SK-N-SH (cell line): ENCODE data around the gene CLCN3. TPM values are rescaled to one million over a fixed set of nuclear protein-coding genes. Genes with fewer than 3 reads are reported as not detected.

Experiments used
- CTCF ChIA-PET: fragments of 300-600, 350-600 bp; formaldehyde crosslinking; extraction: SDS; loops from one replicate; lab custom pipeline; 2021; lab: Yijun Ruan, JAX
- POLR2A ChIA-PET: fragments of 350-600 bp; sonication (Branson Sonifier 250); formaldehyde crosslinking; extraction: SDS; loops from one replicate; lab custom pipeline; 2020; ENCODE audit warnings: antibody characterized with exemption, inconsistent platforms; lab: Yijun Ruan, JAX
- DNase-seq: peaks from one replicate; pipeline ENCODE4 v3.0.0; 2012
- H2AFZ ChIP-seq: fragments of 200-600 bp; sonication (generic); 2 replicates; pipeline ENCODE4 v1.8.1; 2016; ENCODE audit warnings: antibody characterized with exemption, mild to moderate bottlenecking, low read depth
- H3F3A ChIP-seq: fragments of 200-600 bp; sonication (generic); replicated peaks from 2 replicates; pipeline ENCODE3; 2016; ENCODE audit warnings: antibody characterized with exemption, mild to moderate bottlenecking; ENCODE audit not compliant: insufficient read depth
- H3K27ac ChIP-seq, 2 experiments: fragments of 200-500 bp in 1 of 2; fragments of 200-600 bp in 1 of 2; sonication (Bioruptor generic) in 1 of 2; sonication (generic), shearing (Covaris generic) in 1 of 2; 2 replicates each; pipeline versions ENCODE4 v1.5.1 to v1.6.1; 2014 to 2016; ENCODE audit warnings: low read depth in 2 of 2, inconsistent platforms in 1 of 2, low read length in 1 of 2, mild to moderate bottlenecking in 1 of 2, mixed read lengths in 1 of 2
- H3K27me3 ChIP-seq: fragments of 200-600 bp; sonication (generic), shearing (Covaris generic); 2 replicates; pipeline ENCODE4 v1.6.1; 2016; ENCODE audit warnings: mixed run types; ENCODE audit not compliant: insufficient read depth
- H3K36me3 ChIP-seq, 2 experiments: fragments of 200-500 bp in 1 of 2; fragments of 200-600 bp in 1 of 2; sonication (Bioruptor generic) in 1 of 2; sonication (generic) in 1 of 2; replicated peaks in 1 of 2; 2 replicates each; pipeline versions ENCODE3 to v1.5.1; 2014 to 2016; ENCODE audit warnings: low read length in 1 of 2, mild to moderate bottlenecking in 1 of 2; ENCODE audit not compliant: insufficient read depth in 2 of 2, control insufficient read depth in 1 of 2
- H3K4me1 ChIP-seq, 2 experiments: fragments of 200-500 bp in 1 of 2; fragments of 200-600 bp in 1 of 2; sonication (Bioruptor generic) in 1 of 2; sonication (generic), shearing (Covaris generic) in 1 of 2; 2 replicates each; pipeline versions ENCODE4 v1.5.1 to v1.6.1; 2014 to 2016; ENCODE audit warnings: low read depth in 1 of 2, low read length in 1 of 2, mixed run types in 1 of 2; ENCODE audit not compliant: insufficient read depth in 2 of 2, control insufficient read depth in 1 of 2
- H3K4me2 ChIP-seq: fragments of 200-600 bp; sonication (generic), shearing (Covaris generic); 2 replicates; pipeline ENCODE4 v1.6.1; 2017; ENCODE audit warnings: mixed run types
- H3K4me3 ChIP-seq, 2 experiments: fragments of 200-500 bp in 1 of 2; fragments of 200-600 bp in 1 of 2; sonication (Bioruptor generic) in 1 of 2; sonication (generic), shearing (Covaris generic) in 1 of 2; 2 replicates each; pipeline versions ENCODE4 v1.5.1 to v1.8.1; 2014 to 2016; ENCODE audit warnings: low read depth in 2 of 2, inconsistent platforms in 1 of 2, low read length in 1 of 2, mild to moderate bottlenecking in 1 of 2, mixed read lengths in 1 of 2, moderate library complexity in 1 of 2
- H3K79me2 ChIP-seq: fragments of 200-600 bp; sonication (generic); 2 replicates; pipeline ENCODE4 v1.8.1; 2017; ENCODE audit warnings: mild to moderate bottlenecking; ENCODE audit not compliant: insufficient read depth
- H3K9ac ChIP-seq: fragments of 200-600 bp; sonication (generic); 2 replicates; pipeline ENCODE4 v1.6.1; 2017; ENCODE audit warnings: mixed run types
- H3K9me2 ChIP-seq: fragments of 200-600 bp; sonication (generic); 2 replicates; pipeline ENCODE4 v1.6.1; 2017; ENCODE audit warnings: mixed run types
- H3K9me3 ChIP-seq: fragments of 200-600 bp; sonication (generic); 2 replicates; pipeline ENCODE4 v1.6.1; 2017; ENCODE audit warnings: mixed run types, mild to moderate bottlenecking, moderate library complexity
- H4K20me1 ChIP-seq: fragments of 200-600 bp; sonication (generic); 2 replicates; pipeline ENCODE4 v1.6.1; 2017; ENCODE audit warnings: mild to moderate bottlenecking, mixed run types; ENCODE audit not compliant: insufficient read depth
- FOSL2 ChIP-seq: IDR thresholded peaks from 2 replicates; pipeline ENCODE4 v1.4.0; 2012; ENCODE audit warnings: low read depth, mild to moderate bottlenecking, moderate library complexity, borderline replicate concordance
- FOXJ3 ChIP-seq: sonication (generic); formaldehyde crosslinking; IDR thresholded peaks from 2 replicates; pipeline ENCODE4 v1.5.1; 2020; ENCODE audit warnings: mild to moderate bottlenecking, missing genetic modification reagents
- GABPA ChIP-seq: IDR thresholded peaks from 2 replicates; pipeline ENCODE4 v1.4.0; 2012; ENCODE audit warnings: low read depth, mild to moderate bottlenecking
- NFIC ChIP-seq: IDR thresholded peaks from 2 replicates; pipeline ENCODE4 v1.4.0; 2012; ENCODE audit warnings: borderline replicate concordance
- POLR2AphosphoS5 ChIP-seq: IDR thresholded peaks from 2 replicates; pipeline ENCODE4 v1.6.1; 2012; ENCODE audit warnings: low read depth, low read length
- REST ChIP-seq: IDR thresholded peaks from 2 replicates; pipeline ENCODE4 v1.6.1; 2012; ENCODE audit warnings: mild to moderate bottlenecking, low read depth, low read length, moderate library complexity
- SIN3A ChIP-seq: IDR thresholded peaks from 2 replicates; pipeline ENCODE4 v1.6.1; 2012; ENCODE audit warnings: low read depth, mild to moderate bottlenecking, low read length, moderate library complexity, borderline replicate concordance
- TCF12 ChIP-seq: IDR thresholded peaks from 2 replicates; pipeline ENCODE4 v1.4.0; 2012
- USF1 ChIP-seq: IDR thresholded peaks from 2 replicates; pipeline ENCODE4 v1.4.0; 2012; ENCODE audit warnings: low read depth, borderline replicate concordance
- USF2 ChIP-seq: fragments of 150-350 bp; IDR thresholded peaks from 2 replicates; pipeline ENCODE4 v1.6.1; 2017; ENCODE audit warnings: antibody characterized with exemption, low read length, low read depth, borderline replicate concordance
- YY1 ChIP-seq: IDR thresholded peaks from 2 replicates; pipeline ENCODE4 v1.4.0; 2012; ENCODE audit warnings: low read depth, mild to moderate bottlenecking
- ZBTB33 ChIP-seq: IDR thresholded peaks from 2 replicates; pipeline ENCODE4 v1.4.0; 2012; ENCODE audit warnings: low read depth, borderline replicate concordance
- WGBS: methylation state at CpG from one replicate; pipeline ENCODE4 v1.1.6; 2017; ENCODE audit warnings: low lambda C conversion rate; 5-methylcytosine and 5-hydroxymethylcytosine counted together
- polyA plus RNA-seq, 3 experiments: library from polyadenylated mRNA; depleted of rRNA; stranded (reverse); fragments of >200 nt; gene quantifications; 2 replicates each; pipeline ENCODE4 v1.2.3, GENCODE V29; 2012

The CLCN3 gene
- polyA plus RNA-seq, 1 of the 3 experiments (the other 2 are of a cell fraction): 11.8 TPM

GRCh38 chr4:169655401-169655800 is 35.0 kb downstream of the CLCN3 start (continued):
- TF ChIP-seq USF2: no peak

GRCh38 chr4:169657470-169658107 is 37.2 kb downstream of the CLCN3 start:
- CTCF ChIA-PET: interaction anchor here (0.6 kb wide), 2 partner anchors 49 to 50 kb away, joined by 3 read pairs; no protein-coding TSS in a partner anchor
- H3K4me2 ChIP-seq: no peak overlapping the region
- no peak overlapping the region for H3K27ac ChIP-seq

More at GRCh38 chr4:169657470-169658107, 37.2 kb downstream of the CLCN3 start:
- 100% methylated on average over 3 of the region's 3 CpGs for WGBS
- Histone ChIP-seq H3K36me3 (peaks cover 0 to 3% of the 10 kb centered on the region in 2 experiments), H4K20me1 (no peaks in the 10 kb centered on the region), H3K79me2 (peaks cover 76% of the 10 kb centered on the region), H3K4me1 (peaks cover 13 to 20% of the 10 kb centered on the region in 2 experiments; a peak in 2 of 4 replicates), H3F3A (peaks cover 36% of the 10 kb centered on the region), H3K27me3 (no peaks in the 10 kb centered on the region), H3K9me2 (no peaks in the 10 kb centered on the region), H3K4me3 (no peak overlapping the region), H3K9me3 (no peaks in the 10 kb centered on the region), H3K9ac (no peak overlapping the region), H2AFZ (no peak overlapping the region)
- POLR2A ChIA-PET: no interaction called here
- TF ChIP-seq YY1 (no peak), TCF12 (no peak), USF2 (no peak), SIN3A (no peak), ZBTB33 (no peak), GABPA (no peak), REST (no peak), POLR2AphosphoS5 (no peak), FOXJ3 (CRISPR knock-in tag) (no peak), USF1 (no peak), NFIC (no peak), FOSL2 (no peak)
- no peak for DNase-seq
